Measurements from ENCODE around the gene CDK11A. TPM values are rescaled to one million over a fixed set of nuclear protein-coding genes. Genes with fewer than 3 reads are reported as not detected.
"Not testable (repeated sequence)": the region's sequence is repeated elsewhere in the genome, so short reads cannot be mapped to it uniquely, and the experiment has no call there.

The CDK11A gene
- total RNA-seq, 1 donor from 2014 or later = 26.0 TPM

DNA sequence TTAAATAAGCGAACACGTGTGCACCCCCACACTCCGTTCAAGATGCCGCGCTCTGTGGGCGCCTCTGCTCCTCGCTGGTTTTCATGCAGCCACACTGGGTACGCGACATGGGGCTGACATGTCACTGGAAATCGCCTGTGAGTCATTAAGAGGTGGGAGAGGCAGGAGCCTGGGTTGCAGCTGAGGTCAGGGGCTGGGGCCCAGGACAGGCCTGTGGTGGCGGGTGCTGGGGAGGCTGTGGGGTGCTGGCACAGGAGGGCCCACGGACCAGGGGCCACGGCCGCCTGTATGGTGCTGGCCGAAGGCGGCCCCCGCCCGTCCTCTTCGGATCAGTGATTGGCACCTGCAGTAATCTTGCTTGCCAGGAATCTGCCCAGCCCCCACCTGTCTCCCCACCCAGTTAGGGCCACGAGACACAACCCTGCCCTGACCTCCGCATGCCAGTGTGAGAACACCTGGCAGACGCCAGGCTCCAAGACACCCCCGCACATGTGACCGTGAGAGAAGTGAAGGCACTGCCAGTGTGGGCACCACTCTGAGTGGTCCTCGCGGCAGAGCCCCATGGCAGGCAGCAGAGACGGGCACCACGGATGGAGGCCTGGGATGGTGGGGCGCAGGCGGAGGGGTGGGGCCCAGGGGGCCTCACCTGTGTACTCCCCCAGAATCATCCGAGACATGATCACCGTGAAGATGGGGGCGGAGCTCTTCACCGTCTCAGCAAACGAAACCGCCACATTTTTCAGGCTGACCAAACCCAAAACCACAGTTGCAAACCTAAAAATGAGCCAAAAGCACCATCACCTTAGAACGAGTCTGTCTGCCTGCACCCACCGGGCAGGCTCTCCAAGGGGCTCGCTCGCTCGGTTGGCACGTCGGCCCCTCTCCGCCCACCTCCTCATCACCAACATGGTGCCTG, 13.8 kb upstream of the CDK11A start:
- not testable (repeated sequence) for H3K36me3 Mint-ChIP-seq (ENCODE audit: low read depth); DNase-seq (ENCODE audit: low spot score); H3K9me3 Mint-ChIP-seq (ENCODE audit: low read depth)

GRCh38 chr1:1732381-1732780, 8.2 kb upstream of the CDK11A start:
- no peak overlapping the region for H3K27ac Mint-ChIP-seq (ENCODE audit: unreplicated experiment)
- H3K4me1 Mint-ChIP-seq (ENCODE audit: low read depth) = no peaks in the 10 kb centered on the region
- no peaks in the 10 kb centered on the region for H3K27me3 Mint-ChIP-seq (ENCODE audit: low read depth)
- peaks cover 12% of the 10 kb centered on the region for H3K36me3 Mint-ChIP-seq (ENCODE audit: low read depth)
- TF ChIP-seq, protein P1, sequence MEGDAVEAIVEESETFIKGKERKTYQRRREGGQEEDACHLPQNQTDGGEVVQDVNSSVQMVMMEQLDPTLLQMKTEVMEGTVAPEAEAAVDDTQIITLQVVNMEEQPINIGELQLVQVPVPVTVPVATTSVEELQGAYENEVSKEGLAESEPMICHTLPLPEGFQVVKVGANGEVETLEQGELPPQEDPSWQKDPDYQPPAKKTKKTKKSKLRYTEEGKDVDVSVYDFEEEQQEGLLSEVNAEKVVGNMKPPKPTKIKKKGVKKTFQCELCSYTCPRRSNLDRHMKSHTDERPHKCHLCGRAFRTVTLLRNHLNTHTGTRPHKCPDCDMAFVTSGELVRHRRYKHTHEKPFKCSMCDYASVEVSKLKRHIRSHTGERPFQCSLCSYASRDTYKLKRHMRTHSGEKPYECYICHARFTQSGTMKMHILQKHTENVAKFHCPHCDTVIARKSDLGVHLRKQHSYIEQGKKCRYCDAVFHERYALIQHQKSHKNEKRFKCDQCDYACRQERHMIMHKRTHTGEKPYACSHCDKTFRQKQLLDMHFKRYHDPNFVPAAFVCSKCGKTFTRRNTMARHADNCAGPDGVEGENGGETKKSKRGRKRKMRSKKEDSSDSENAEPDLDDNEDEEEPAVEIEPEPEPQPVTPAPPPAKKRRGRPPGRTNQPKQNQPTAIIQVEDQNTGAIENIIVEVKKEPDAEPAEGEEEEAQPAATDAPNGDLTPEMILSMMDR (IDR thresholded peaks at IDR 0.05) = no peak
- no peak for DNase-seq (ENCODE audit: low spot score)
- no peaks in the 10 kb centered on the region for H3K9me3 Mint-ChIP-seq (ENCODE audit: low read depth)
- H3K4me3 Mint-ChIP-seq (ENCODE audit: unreplicated experiment) = no peak overlapping the region

More for the DNA sequence above, 13.8 kb upstream of the CDK11A start:
- H3K27me3 Mint-ChIP-seq (ENCODE audit: low read depth); H3K4me3 Mint-ChIP-seq (ENCODE audit: unreplicated experiment); H3K4me1 Mint-ChIP-seq (ENCODE audit: low read depth); H3K27ac Mint-ChIP-seq (ENCODE audit: unreplicated experiment): not testable (repeated sequence)

GRCh38 chr1:1730870-1731269, 6.7 kb upstream of the CDK11A start:
- H3K4me1 Mint-ChIP-seq (ENCODE audit: low read depth) = no peaks in the 10 kb centered on the region
- peaks cover 14% of the 10 kb centered on the region for H3K36me3 Mint-ChIP-seq (ENCODE audit: low read depth)
- no peaks in the 10 kb centered on the region for H3K9me3 Mint-ChIP-seq (ENCODE audit: low read depth)
- no peak overlapping the region for H3K27ac Mint-ChIP-seq (ENCODE audit: unreplicated experiment)
- TF ChIP-seq, protein P1 (IDR thresholded peaks at IDR 0.05) = no peak
- no peak overlapping the region for H3K4me3 Mint-ChIP-seq (ENCODE audit: unreplicated experiment)
- no peak for DNase-seq (ENCODE audit: low spot score)
- H3K27me3 Mint-ChIP-seq (ENCODE audit: low read depth) = no peaks in the 10 kb centered on the region

GRCh38 chr1:1730230-1730629, 6.1 kb upstream of the CDK11A start:
- H3K9me3 Mint-ChIP-seq (ENCODE audit: low read depth); H3K4me1 Mint-ChIP-seq (ENCODE audit: low read depth); H3K27me3 Mint-ChIP-seq (ENCODE audit: low read depth); H3K27ac Mint-ChIP-seq (ENCODE audit: unreplicated experiment); H3K4me3 Mint-ChIP-seq (ENCODE audit: unreplicated experiment); DNase-seq (ENCODE audit: low spot score): not testable (repeated sequence)
- peaks cover 13% of the 10 kb centered on the region for H3K36me3 Mint-ChIP-seq (ENCODE audit: low read depth)

- DNase-seq (ENCODE audit: low spot score); H3K9me3 Mint-ChIP-seq (ENCODE audit: low read depth); H3K4me1 Mint-ChIP-seq (ENCODE audit: low read depth); H3K4me3 Mint-ChIP-seq (ENCODE audit: unreplicated experiment); H3K27me3 Mint-ChIP-seq (ENCODE audit: low read depth): not testable (repeated sequence)
- peaks cover 13% of the 10 kb centered on the region for H3K36me3 Mint-ChIP-seq (ENCODE audit: low read depth)
- H3K27ac Mint-ChIP-seq (ENCODE audit: unreplicated experiment) = peak overlapping the region; percentile 54
Measured at GRCh38 chr1:1729116-1729816, 5.1 kb upstream of the CDK11A start.

DNA sequence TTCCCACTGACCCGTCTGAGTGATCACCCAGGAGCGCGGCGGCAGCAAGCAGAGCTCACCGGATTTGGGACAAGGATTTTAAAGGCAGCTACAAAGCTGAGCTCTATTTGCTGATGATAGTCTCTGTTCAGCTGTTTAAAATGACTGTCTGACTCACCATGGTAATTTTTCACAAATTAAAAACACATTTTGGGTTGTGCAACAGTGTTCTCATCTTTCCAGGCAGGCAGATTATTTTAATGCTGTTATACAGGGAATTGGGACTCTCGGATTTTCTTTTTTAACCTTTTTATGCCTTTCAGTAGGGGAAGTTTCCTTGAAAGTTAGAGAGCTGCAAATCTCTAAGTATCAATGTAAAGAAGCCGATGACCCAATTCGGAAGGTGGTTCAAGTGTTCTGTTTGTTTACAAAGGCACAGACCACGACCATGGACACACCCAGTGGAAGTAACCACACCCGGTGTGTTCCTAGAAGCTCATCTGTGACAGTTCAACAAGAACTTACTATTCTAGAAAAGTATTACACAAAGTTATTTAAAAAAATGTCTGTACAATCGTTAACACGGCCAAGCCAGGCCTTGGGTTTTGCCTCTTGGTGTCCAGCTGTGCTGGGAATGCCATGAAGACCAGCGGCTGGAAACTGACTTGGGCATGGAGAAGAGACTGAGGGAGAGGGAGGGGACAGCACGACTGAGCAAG, 4.3 kb upstream of the CDK11A start:
- H3K27ac Mint-ChIP-seq (ENCODE audit: unreplicated experiment); H3K4me1 Mint-ChIP-seq (ENCODE audit: low read depth); H3K4me3 Mint-ChIP-seq (ENCODE audit: unreplicated experiment); H3K9me3 Mint-ChIP-seq (ENCODE audit: low read depth); H3K27me3 Mint-ChIP-seq (ENCODE audit: low read depth); DNase-seq (ENCODE audit: low spot score): not testable (repeated sequence)
- H3K36me3 Mint-ChIP-seq (ENCODE audit: low read depth) = peaks cover 10% of the 10 kb centered on the region

DNA sequence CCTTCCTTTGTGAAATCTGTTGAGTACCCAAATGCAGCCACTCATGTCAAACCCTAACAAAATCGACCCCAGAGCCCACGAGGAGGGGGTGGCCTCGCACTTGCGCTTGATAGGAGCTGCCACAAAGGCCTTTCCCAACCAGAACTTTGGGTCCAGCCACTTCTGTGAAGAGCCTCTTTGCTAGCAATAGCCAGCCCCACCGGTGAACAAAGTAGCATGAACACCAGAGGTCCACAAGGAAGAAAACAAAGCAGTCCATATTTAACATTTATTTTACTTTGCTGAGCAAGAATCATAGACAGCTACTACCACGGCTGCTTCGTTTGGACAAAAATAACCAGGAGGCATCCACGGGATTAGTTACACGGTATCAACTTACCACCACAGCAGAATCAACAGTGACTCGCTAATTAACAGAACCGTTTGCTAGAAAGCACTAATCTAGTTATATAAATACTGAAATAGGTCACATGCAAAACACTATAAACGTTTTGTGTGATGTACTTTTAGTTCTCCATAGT, 3.0 kb upstream of the CDK11A start:
- not testable (repeated sequence) for H3K27me3 Mint-ChIP-seq (ENCODE audit: low read depth); H3K4me3 Mint-ChIP-seq (ENCODE audit: unreplicated experiment); H3K9me3 Mint-ChIP-seq (ENCODE audit: low read depth); DNase-seq (ENCODE audit: low spot score); H3K36me3 Mint-ChIP-seq (ENCODE audit: low read depth); H3K27ac Mint-ChIP-seq (ENCODE audit: unreplicated experiment); H3K4me1 Mint-ChIP-seq (ENCODE audit: low read depth)

DNA sequence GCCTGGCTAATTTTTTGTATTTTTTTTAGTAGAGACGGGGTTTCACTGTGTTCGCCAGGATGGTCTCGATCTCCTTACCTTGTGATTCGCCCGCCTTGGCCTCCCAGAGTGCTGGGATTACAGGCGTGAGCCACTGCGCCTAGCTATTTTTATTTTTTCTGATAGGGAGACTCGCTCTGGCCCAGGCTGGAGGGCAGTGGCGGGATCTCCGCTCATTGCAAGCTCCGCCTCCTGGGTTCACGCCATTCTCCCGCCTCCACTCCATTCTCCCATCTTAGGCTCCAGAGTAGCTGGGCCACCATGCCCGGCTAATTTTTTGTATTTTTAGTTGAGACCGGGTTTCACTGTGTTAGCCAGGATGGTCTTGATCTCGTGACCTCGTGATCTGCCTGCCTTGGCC, 1.9 kb upstream of the CDK11A start:
- not testable (repeated sequence) for H3K4me1 Mint-ChIP-seq (ENCODE audit: low read depth); H3K9me3 Mint-ChIP-seq (ENCODE audit: low read depth); H3K27ac Mint-ChIP-seq (ENCODE audit: unreplicated experiment); H3K36me3 Mint-ChIP-seq (ENCODE audit: low read depth); H3K27me3 Mint-ChIP-seq (ENCODE audit: low read depth); DNase-seq (ENCODE audit: low spot score); H3K4me3 Mint-ChIP-seq (ENCODE audit: unreplicated experiment)
